Hepatocyte (in vitro differentiated cells): ENCODE measurements around the gene PER2. TPM values are rescaled to one million over a fixed set of nuclear protein-coding genes. Genes with fewer than 3 reads are reported as not detected.
A peak's percentile ranks its signal among the peaks of the same experiment; 100 is the strongest.

Experiments used
- DNase-seq: peaks from one replicate; pipeline ENCODE4 v3.0.0-alpha.2; 2016; ENCODE audit warnings: low spot score
- H2AFZ ChIP-seq: fragments of 200-600 bp; sonication (generic); 2 replicates; pipeline ENCODE4 v1.6.0; 2016; ENCODE audit warnings: antibody characterized with exemption, mild to moderate bottlenecking
- H3K27ac ChIP-seq: fragments of 200-600 bp; sonication (generic); 2 replicates; pipeline ENCODE4 v1.5.1; 2016; ENCODE audit warnings: mild to moderate bottlenecking
- H3K27me3 ChIP-seq: fragments of 200-600 bp; sonication (generic); 2 replicates; pipeline ENCODE4 v1.6.1; 2016
- H3K36me3 ChIP-seq: fragments of 200-600 bp; sonication (generic); replicated peaks from 2 replicates; pipeline ENCODE4 v1.5.1; 2016; ENCODE audit warnings: low read depth; ENCODE audit not compliant: insufficient read depth
- H3K4me1 ChIP-seq: fragments of 200-600 bp; sonication (generic); 2 replicates; pipeline ENCODE4 v1.5.1; 2016; ENCODE audit warnings: mild to moderate bottlenecking, moderate library complexity; ENCODE audit not compliant: insufficient read depth
- H3K4me2 ChIP-seq: fragments of 200-600 bp; sonication (generic); 2 replicates; pipeline ENCODE4 v1.6.0; 2016
- H3K4me3 ChIP-seq: fragments of 200-600 bp; sonication (generic); 2 replicates; pipeline ENCODE4 v1.5.1; 2016; ENCODE audit warnings: mild to moderate bottlenecking
- H3K79me2 ChIP-seq: fragments of 200-600 bp; sonication (generic); 2 replicates; pipeline ENCODE4 v1.6.0; 2017; ENCODE audit warnings: mild to moderate bottlenecking
- H3K9me2 ChIP-seq: fragments of 200-600 bp; sonication (generic); replicated peaks from 2 replicates; pipeline ENCODE4 v1.6.0; 2017; ENCODE audit warnings: mild to moderate bottlenecking; ENCODE audit not compliant: insufficient read depth
- H3K9me3 ChIP-seq: fragments of 200-600 bp; sonication (generic); 2 replicates; pipeline ENCODE4 v1.5.1; 2016; ENCODE audit warnings: low read depth, mild to moderate bottlenecking
- H4K20me1 ChIP-seq: fragments of 200-600 bp; sonication (generic); 2 replicates; pipeline ENCODE4 v1.6.0; 2016; ENCODE audit warnings: mild to moderate bottlenecking; ENCODE audit not compliant: insufficient read depth, poor library complexity, severe bottlenecking
- CTCF ChIP-seq: fragments of 200-600 bp; sonication (generic); IDR thresholded peaks from 2 replicates; pipeline ENCODE4 v1.5.1; 2016; ENCODE audit warnings: antibody characterized with exemption, mild to moderate bottlenecking; ENCODE audit not compliant: poor library complexity
- EZH2 ChIP-seq: fragments of 200-600 bp; sonication (generic); IDR thresholded peaks from 2 replicates; pipeline ENCODE4 v1.6.1; 2016; ENCODE audit warnings: antibody characterized with exemption, mild to moderate bottlenecking, borderline replicate concordance
- EZH2phosphoT487 ChIP-seq: fragments of 200-600 bp; sonication (generic); IDR thresholded peaks from one replicate; pipeline ENCODE4 v1.6.1; 2018; ENCODE audit warnings: antibody characterized with exemption, mild to moderate bottlenecking, low read depth, moderate library complexity; ENCODE audit not compliant: unreplicated experiment, severe bottlenecking
- WGBS: methylation state at CpG from one replicate; pipeline ENCODE4 v1.1.6; 2016; ENCODE audit warnings: low lambda C conversion rate; ENCODE audit errors: missing lambda C conversion rate; 5-methylcytosine and 5-hydroxymethylcytosine counted together
- polyA plus RNA-seq: library from polyadenylated mRNA; unstranded; fragments of >200 nt; fragmentation: Nextera tagmentation; extraction: Ambion mirVana; gene quantifications from 2 replicates; pipeline ENCODE4 v1.2.1, GENCODE V29; 2016
- total RNA-seq: library from RNA; depleted of rRNA; stranded (reverse); fragments of >200 nt; gene quantifications from 2 replicates; pipeline ENCODE4 v1.2.3, GENCODE V29; 2014

PER2 gene
- total and polyA plus RNA-seq, 2 experiments from 2014 or later: 6.0 to 8.9 TPM

GRCh38 chr2:238267884-238268680 is 20.3 kb downstream of the PER2 start:
- 95% methylated on average over 19 of the region's 20 CpGs for WGBS
- no peaks in the 10 kb centered on the region for H3K27me3 ChIP-seq
- no peak overlapping the region for H3K4me2 ChIP-seq
- H3K9me3 ChIP-seq: no peaks in the 10 kb centered on the region
- H2AFZ ChIP-seq: no peak overlapping the region
- no peaks in the 10 kb centered on the region for H3K36me3 ChIP-seq
- DNase-seq: no peak
- H3K79me2 ChIP-seq: no peaks in the 10 kb centered on the region
- peaks cover 6% of the 10 kb centered on the region for H3K4me1 ChIP-seq
- H3K27ac ChIP-seq: no peak overlapping the region
- H3K9me2 ChIP-seq: no peaks in the 10 kb centered on the region
- H3K4me3 ChIP-seq: no peak overlapping the region
- no peaks in the 10 kb centered on the region for H4K20me1 ChIP-seq
- no peak for TF ChIP-seq EZH2phosphoT487

GRCh38 chr2:238267341-238267710 is 21.1 kb downstream of the PER2 start:
- H3K4me3 ChIP-seq: no peak overlapping the region
- no peak overlapping the region for H3K27ac ChIP-seq
- H4K20me1 ChIP-seq: no peaks in the 10 kb centered on the region
- H3K79me2 ChIP-seq: no peaks in the 10 kb centered on the region
- peaks cover 14% of the 10 kb centered on the region for H3K4me1 ChIP-seq
- no peak overlapping the region for H2AFZ ChIP-seq
- H3K9me2 ChIP-seq: no peaks in the 10 kb centered on the region
- no peak for DNase-seq
- no peaks in the 10 kb centered on the region for H3K27me3 ChIP-seq
- H3K4me2 ChIP-seq: no peak overlapping the region
- TF ChIP-seq EZH2phosphoT487: no peak
- TF ChIP-seq CTCF: no peak
- no peak for TF ChIP-seq EZH2
- 100% methylated on average over 1 of the region's 1 CpG for WGBS
- no peaks in the 10 kb centered on the region for H3K9me3 ChIP-seq
- H3K36me3 ChIP-seq: no peaks in the 10 kb centered on the region

- no peaks in the 10 kb centered on the region for H3K36me3 ChIP-seq
- no peaks in the 10 kb centered on the region for H3K27me3 ChIP-seq
- TF ChIP-seq EZH2phosphoT487 (no peak), CTCF (no peak), EZH2 (no peak)
- peaks cover 12% of the 10 kb centered on the region for H3K4me1 ChIP-seq
- H3K4me2 ChIP-seq: no peak overlapping the region
- no peaks in the 10 kb centered on the region for H3K79me2 ChIP-seq
- H3K9me3 ChIP-seq: no peaks in the 10 kb centered on the region
- H3K9me2 ChIP-seq: no peaks in the 10 kb centered on the region
- H3K27ac ChIP-seq: no peak overlapping the region
- no peak overlapping the region for H3K4me3 ChIP-seq
- no peak for DNase-seq
- H2AFZ ChIP-seq: no peak overlapping the region
- no peaks in the 10 kb centered on the region for H4K20me1 ChIP-seq
- WGBS: 95% methylated on average over 11 of the region's 11 CpGs
Observed at GRCh38 chr2:238265605-238266004, 22.8 kb downstream of the PER2 start.

GRCh38 chr2:238264072-238264460 is 24.3 kb downstream of the PER2 start:
- 97% methylated on average over 4 of the region's 4 CpGs for WGBS
- Histone ChIP-seq H2AFZ (no peak overlapping the region), H3K4me1 (peaks cover 12% of the 10 kb centered on the region), H3K79me2 (no peaks in the 10 kb centered on the region), H3K27me3 (no peaks in the 10 kb centered on the region), H3K9me3 (no peaks in the 10 kb centered on the region), H3K36me3 (no peaks in the 10 kb centered on the region), H4K20me1 (no peaks in the 10 kb centered on the region), H3K27ac (peak overlapping the region; percentile 26), H3K4me2 (no peak overlapping the region), H3K4me3 (no peak overlapping the region), H3K9me2 (no peaks in the 10 kb centered on the region)
- TF ChIP-seq EZH2 (no peak), EZH2phosphoT487 (no peak), CTCF (no peak)
- no peak for DNase-seq
